GM19468 (cell line): Measurements from ENCODE around the gene LIFR.
"Not testable (repeated sequence)": the region's sequence is repeated elsewhere in the genome, so short reads cannot be mapped to it uniquely, and the experiment has no call there.

Source experiments
- ATAC-seq: cut with Tn5 transposase; IDR thresholded peaks from one replicate; pipeline ENCODE4 v1.9.1; 2021; ENCODE audit warnings: mild to moderate bottlenecking, moderate library complexity, moderate number of reproducible peaks; ENCODE audit not compliant: unreplicated experiment; ENCODE audit errors: extremely low read depth

Gene LIFR

DNA sequence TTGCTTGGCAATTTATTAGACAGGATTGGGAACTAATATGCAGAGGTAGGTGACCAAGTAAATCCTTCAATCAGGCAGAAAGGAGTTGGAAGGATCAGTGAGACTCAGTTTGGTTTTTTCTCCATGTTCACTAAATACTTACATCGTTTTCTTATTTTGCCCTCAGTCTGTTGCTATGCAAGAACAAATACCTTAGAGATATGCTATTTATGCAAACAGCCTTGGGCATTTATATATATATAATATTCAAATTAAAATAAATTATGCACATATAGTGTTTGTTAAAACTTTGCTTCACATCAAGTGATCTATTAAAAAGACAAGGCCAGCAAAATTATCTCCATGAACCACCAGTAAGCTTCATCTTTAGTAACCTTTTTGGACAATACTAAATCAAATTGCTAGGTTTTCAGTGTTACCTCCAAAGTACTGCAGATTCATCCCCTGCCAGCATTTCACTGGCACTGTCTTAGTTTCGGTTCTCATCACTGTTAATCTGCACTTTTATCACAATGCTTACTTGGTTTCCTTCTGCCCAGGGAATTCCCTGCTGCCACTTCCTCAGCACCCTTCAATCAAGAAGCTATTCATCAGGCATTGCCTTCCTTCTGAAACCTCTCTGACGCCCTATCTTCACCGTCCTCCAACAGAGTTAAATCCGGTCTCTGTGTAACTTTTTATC lies 26.0 kb upstream of the LIFR start:
- ATAC-seq: no peak

GRCh38 chr5:38581597-38581996 lies 25.2 kb upstream of the LIFR start:
- ATAC-seq: no peak

DNA sequence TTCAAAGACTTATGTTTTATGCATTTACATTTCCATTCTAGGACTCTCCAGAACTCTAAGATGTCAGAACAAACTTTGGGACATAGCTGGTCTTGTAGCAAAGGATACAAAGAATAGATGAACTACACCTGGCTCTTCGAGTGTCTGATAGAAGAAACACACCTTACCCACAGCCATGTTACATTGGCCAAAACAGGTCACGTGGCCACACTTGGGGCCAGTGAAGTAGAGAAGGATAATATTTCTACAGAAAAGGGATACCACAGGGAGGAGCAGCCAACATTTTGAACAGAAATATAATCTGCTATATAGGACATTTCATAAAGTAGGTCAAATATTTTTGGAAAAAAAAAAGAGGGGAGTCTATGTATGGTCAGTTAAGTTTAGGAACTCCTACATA lies 22.7 kb upstream of the LIFR start:
- ATAC-seq: no peak

GRCh38 chr5:38576961-38577684 lies 20.7 kb upstream of the LIFR start:
- no peak for ATAC-seq

DNA sequence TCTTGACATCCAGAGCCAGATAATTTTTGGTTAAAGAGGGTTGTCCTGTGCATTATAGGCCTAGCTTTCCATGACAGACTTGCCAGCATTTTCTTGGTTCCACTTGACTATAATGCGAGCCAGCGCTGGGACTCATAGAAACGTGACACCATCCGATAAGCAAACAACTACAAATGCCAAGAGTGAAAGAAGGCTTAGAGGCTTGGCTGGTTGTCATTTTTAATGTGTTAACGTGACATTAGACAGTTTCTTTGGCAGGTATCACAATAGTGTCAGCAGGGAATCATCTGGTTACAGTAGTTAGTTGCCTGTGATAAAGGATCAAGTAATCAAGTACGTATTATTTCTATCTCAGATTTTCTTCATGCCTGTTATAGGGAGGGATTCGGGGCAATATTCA lies 20.0 kb upstream of the LIFR start:
- no peak for ATAC-seq

DNA sequence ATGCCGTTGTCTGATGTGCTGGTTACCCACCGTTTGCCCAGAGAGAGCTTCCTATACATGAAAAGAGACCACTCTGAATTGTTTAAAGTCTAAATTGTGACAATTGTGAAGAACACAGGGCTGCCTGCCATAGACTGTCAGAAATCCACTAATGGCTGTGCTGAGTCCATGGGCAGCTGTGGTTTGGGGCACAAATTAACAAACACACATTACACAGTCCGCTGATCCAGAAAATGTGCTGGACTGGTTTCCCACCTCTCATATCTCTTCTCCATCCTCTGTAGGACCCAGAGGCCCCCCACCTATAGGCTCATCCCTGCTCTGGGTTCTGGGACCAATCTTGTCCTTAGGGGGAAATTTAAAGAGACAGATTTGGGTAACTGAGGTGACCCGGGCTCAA lies 19.0 kb upstream of the LIFR start:
- ATAC-seq: no peak

DNA sequence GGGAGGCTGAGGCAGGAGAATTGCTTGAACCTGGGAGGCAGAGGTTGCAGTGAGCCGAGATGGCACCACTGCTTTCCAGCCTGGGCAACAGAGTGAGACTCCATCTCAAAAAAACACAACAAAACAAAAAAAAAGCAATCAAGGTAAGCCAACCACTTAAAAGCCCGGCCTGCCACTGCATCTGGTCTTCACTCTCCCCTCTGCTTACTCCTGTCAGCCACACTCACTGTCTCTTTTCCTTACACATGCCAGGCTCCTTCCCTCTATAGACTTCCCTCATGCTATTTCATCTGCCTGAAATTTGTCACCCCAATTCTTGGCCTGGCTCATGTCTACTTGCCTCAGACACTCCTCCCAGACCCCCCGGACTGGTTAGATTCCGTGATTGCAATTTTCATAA lies 17.6 kb upstream of the LIFR start:
- no peak for ATAC-seq

- no peak for ATAC-seq
These were observed 17.1 kb upstream of the LIFR start for GRCh38 chr5:38573521-38573920.

DNA sequence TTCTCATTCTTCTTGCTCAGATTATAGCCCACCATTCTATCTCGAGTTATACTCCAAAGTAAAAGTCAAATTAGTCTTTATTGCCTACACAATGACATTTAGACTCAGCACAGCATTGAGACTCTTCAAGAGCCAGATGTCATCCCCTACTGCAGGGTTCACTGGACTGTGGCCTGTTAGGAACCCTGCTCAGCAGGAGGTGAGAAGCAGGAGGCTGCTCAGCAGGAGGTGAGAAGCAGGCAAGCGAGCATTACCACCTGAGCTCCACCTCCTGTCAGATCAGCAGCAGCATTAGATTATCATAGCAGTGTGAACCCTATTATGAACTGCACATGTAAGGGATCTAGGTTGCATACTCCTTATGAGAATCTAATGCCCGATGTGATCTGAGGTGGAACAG lies 12.7 kb upstream of the LIFR start:
- no peak for ATAC-seq

- ATAC-seq: not testable (repeated sequence)
These were observed 10.9 kb upstream of the LIFR start for GRCh38 chr5:38567306-38567705.

DNA sequence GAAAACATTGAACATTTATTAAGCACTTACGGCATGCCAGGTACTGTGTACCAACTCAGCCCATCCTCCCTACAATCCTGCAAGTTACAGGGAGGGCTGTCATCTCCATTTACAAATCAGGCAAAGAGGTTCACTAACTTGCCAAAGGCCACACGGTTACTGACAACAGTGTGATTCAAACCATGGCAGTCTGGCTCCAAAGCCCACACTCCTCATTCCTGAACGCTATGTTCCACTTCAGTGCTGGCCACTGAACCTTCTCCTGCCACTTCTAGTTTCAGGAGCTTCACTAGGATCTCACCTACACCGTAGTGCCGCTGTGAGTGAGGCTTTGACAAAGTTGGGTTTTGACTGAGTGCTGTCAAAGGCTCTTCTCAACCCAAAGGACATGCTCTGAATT lies 7.2 kb upstream of the LIFR start:
- no peak for ATAC-seq

- ATAC-seq: no peak
These were observed 6.2 kb upstream of the LIFR start for GRCh38 chr5:38562444-38563210.

GRCh38 chr5:38559428-38559827 lies 3.0 kb upstream of the LIFR start:
- no peak for ATAC-seq

- no peak for ATAC-seq
These were observed 1.3 kb upstream of the LIFR start for GRCh38 chr5:38557792-38558191.

- ATAC-seq: no peak
These were observed 863 bp upstream of the LIFR start for GRCh38 chr5:38557308-38557710.

DNA sequence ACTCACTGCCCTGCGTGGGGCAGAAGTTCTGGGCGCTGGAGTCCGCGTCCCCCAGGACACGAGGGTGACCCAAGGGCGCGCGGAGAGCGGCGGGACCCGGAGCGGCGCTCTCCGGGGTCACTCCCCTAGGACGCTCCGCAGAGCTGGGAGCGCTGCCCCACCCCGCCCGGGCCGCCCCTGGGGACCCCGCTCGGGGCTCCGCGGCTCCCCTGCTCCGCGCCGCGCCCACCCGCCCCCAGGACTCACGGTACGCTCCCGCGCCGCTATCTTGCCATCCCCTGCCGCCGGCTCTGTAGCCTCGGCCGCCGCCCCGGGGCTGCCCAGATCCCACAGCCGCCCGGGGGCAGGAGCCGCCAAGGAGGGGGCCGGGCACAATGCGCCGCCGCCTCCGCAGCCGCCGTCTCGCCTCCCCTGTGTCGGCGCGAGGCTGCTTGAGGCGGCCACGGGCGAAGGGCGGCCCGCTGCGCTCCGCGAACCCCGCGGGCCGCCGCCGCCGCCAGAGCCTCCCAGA lies 303 bp downstream of the LIFR start:
- ATAC-seq: no peak

GRCh38 chr5:38555354-38556087 lies 925 bp downstream of the LIFR start:
- ATAC-seq: no peak

- ATAC-seq: no peak
These were observed 1.6 kb downstream of the LIFR start for GRCh38 chr5:38554861-38555260.

DNA sequence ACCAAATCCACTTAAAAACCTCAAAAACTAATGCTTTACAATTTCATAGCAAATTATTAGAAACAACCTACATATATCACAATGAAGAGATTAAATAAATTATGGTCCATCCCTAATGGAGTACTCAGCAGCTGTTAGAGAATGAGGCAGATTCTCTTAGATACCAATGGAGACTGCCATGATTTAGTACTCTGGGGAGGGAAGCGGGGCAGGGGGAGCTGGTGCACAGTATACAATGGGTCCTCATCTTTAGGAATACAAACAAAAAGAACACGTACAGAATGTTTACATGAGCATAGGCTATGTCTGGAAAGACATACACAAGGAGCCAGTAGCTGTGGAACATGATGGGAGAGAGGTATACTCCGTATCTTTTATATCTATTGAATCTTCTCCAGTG lies 2.0 kb downstream of the LIFR start:
- ATAC-seq: no peak

- ATAC-seq: no peak
These were observed 3.4 kb downstream of the LIFR start for GRCh38 chr5:38553001-38553521.
